B cell (primary cell): ENCODE data around the gene PACRG. TPM values are rescaled to one million over a fixed set of nuclear protein-coding genes. Genes with fewer than 3 reads are reported as not detected.

Experiments
- ATAC-seq: fragments of 200-7000 bp; cut with Tn5 transposase; one replicate; pipeline ENCODE4 v1.10.0; 2021; ENCODE audit warnings: low read depth, mild to moderate bottlenecking, moderate number of reproducible peaks, moderate library complexity
- CTCF ChIA-PET: fragments of 350-600 bp; sonication (Branson Sonifier 250); formaldehyde crosslinking; loops from one replicate; lab custom pipeline; 2021; ENCODE audit warnings: antibody characterized with exemption, inconsistent platforms; lab: Charles Lee
- POLR2A ChIA-PET: fragments of 350-600 bp; sonication (Branson Sonifier 250); formaldehyde crosslinking; loops from one replicate; lab custom pipeline; 2021; ENCODE audit warnings: antibody characterized with exemption; lab: Charles Lee
- DNase-seq: peaks from one replicate; pipeline ENCODE4 v3.0.0; 2013
- H2AFZ ChIP-seq: 2 replicates; pipeline ENCODE4 v1.6.1; 2012; ENCODE audit warnings: mild to moderate bottlenecking, low read depth, low read length; ENCODE audit not compliant: insufficient read depth, poor library complexity, severe bottlenecking
- H3K27ac ChIP-seq, 2 donors: 1 replicate in 1 of 2; 2 replicates in 1 of 2; pipeline ENCODE4 v1.5.1; 2012 to 2013; ENCODE audit warnings: low read length in 2 of 2, mild to moderate bottlenecking in 2 of 2, moderate library complexity in 1 of 2
- H3K27me3 ChIP-seq, 4 experiments: fragments of 200-600 bp in 1 of 4; sonication (generic) in 1 of 4; replicated peaks in 1 of 4; 1 replicate in 2 of 4; 2 replicates in 2 of 4; pipeline versions ENCODE4 v1.6.1 to v1.7.0; 2013 to 2016; ENCODE audit warnings: low read length in 3 of 4, mild to moderate bottlenecking in 2 of 4, mixed read lengths in 1 of 4, moderate library complexity in 1 of 4; ENCODE audit not compliant: insufficient read depth in 4 of 4, control insufficient read depth in 3 of 4; ENCODE audit errors: control extremely low read depth in 1 of 4
- H3K36me3 ChIP-seq, 2 experiments: replicated peaks in 1 of 2; 1 replicate in 1 of 2; 2 replicates in 1 of 2; pipeline versions ENCODE4 v1.6.1 to v1.7.1; 2013; ENCODE audit warnings: low read length in 1 of 2; ENCODE audit not compliant: insufficient read depth in 2 of 2, control insufficient read depth in 1 of 2; ENCODE audit errors: control extremely low read depth in 1 of 2, extremely low read depth in 1 of 2
- H3K4me1 ChIP-seq, 2 donors: fragments of 200-600 bp in 1 of 2; sonication (generic) in 1 of 2; 1 replicate in 1 of 2; 2 replicates in 1 of 2; pipeline versions ENCODE4 v1.5.1 to v1.6.1; 2013 to 2017; ENCODE audit warnings: low read length in 2 of 2; ENCODE audit not compliant: control insufficient read depth in 2 of 2, insufficient read depth in 2 of 2
- H3K4me2 ChIP-seq: replicated peaks from 2 replicates; pipeline ENCODE3; 2012; ENCODE audit warnings: mild to moderate bottlenecking, low read depth, low read length; ENCODE audit not compliant: poor library complexity, severe bottlenecking
- H3K4me3 ChIP-seq, 5 experiments: fragments of 200-600 bp in 1 of 5; sonication (generic) in 1 of 5; 1 replicate in 3 of 5; 2 replicates in 2 of 5; pipeline versions ENCODE4 v1.5.1 to v1.7.0; 2011 to 2016; ENCODE audit warnings: low read length in 4 of 5, mild to moderate bottlenecking in 4 of 5, low read depth in 2 of 5, control low read depth in 1 of 5, moderate library complexity in 1 of 5; ENCODE audit not compliant: insufficient read depth in 1 of 5; ENCODE audit errors: control extremely low read depth in 1 of 5, extremely low read depth in 1 of 5
- H3K79me2 ChIP-seq: fragments of 200-600 bp; sonication (generic); one replicate; pipeline ENCODE4 v1.6.0; 2016; ENCODE audit warnings: low read length; ENCODE audit not compliant: control insufficient read depth, insufficient read depth
- H3K9ac ChIP-seq: fragments of 200-600 bp; sonication (generic); 2 replicates; pipeline ENCODE4 v1.6.1; 2017; ENCODE audit warnings: mild to moderate bottlenecking, low read length, moderate library complexity
- H3K9me3 ChIP-seq, 3 donors: one replicate each; pipeline versions ENCODE4 v1.6.1 to v1.7.1; 2013; ENCODE audit warnings: low read length in 2 of 3; ENCODE audit not compliant: control insufficient read depth in 2 of 3, insufficient read depth in 1 of 3; ENCODE audit errors: control extremely low read depth in 1 of 3
- H4K20me1 ChIP-seq: 2 replicates; pipeline ENCODE4 v1.6.0; 2012; ENCODE audit warnings: mild to moderate bottlenecking, low read length; ENCODE audit not compliant: insufficient read depth, control insufficient read depth, poor library complexity, severe bottlenecking
- H3K27ac Mint-ChIP-seq: one replicate; pipeline ENCODE4 v1.8.0; 2021; ENCODE audit warnings: mixed read lengths
- H3K27me3 Mint-ChIP-seq: one replicate; pipeline ENCODE4 v1.8.0; 2021; ENCODE audit warnings: mixed read lengths
- H3K4me1 Mint-ChIP-seq: one replicate; pipeline ENCODE4 v1.8.0; 2021; ENCODE audit warnings: mixed read lengths
- H3K4me3 Mint-ChIP-seq: one replicate; pipeline ENCODE4 v1.8.0; 2021; ENCODE audit warnings: mixed read lengths
- H3K9me3 Mint-ChIP-seq: one replicate; pipeline ENCODE4 v1.8.0; 2022; ENCODE audit warnings: mixed read lengths; ENCODE audit not compliant: insufficient read depth
- CTCF ChIP-seq: fragments of 200-600 bp; IDR thresholded peaks from one replicate; pipeline ENCODE4 v1.8.0; 2022; ENCODE audit warnings: antibody characterized with exemption, mild to moderate bottlenecking
- EZH2 ChIP-seq: IDR thresholded peaks from 2 replicates; pipeline ENCODE4 v1.6.1; 2012; ENCODE audit warnings: borderline replicate concordance, low read depth, mild to moderate bottlenecking, moderate library complexity, low read length; ENCODE audit not compliant: insufficient read depth, poor library complexity, severe bottlenecking
- WGBS: methylation state at CpG from one replicate; pipeline ENCODE4 v1.1.5; 2013; ENCODE audit warnings: missing lambda C conversion rate; ENCODE audit not compliant: insufficient coverage; 5-methylcytosine and 5-hydroxymethylcytosine counted together
- intact Hi-C: fragments of 100-400 bp; cut with micrococcal nuclease; formaldehyde crosslinking; loops from one replicate; pipeline ENCODE4 v1.10.0; 2022
- polyA plus RNA-seq: library from polyadenylated mRNA; depleted of rRNA; stranded (reverse); fragments of >200 nt; gene quantifications from 2 replicates; pipeline ENCODE4 v1.2.3, GENCODE V29; 2012
- total RNA-seq, 2 donors: library from RNA; stranded (reverse); fragments of 120-200 nt in 1 of 2; gene quantifications; 1 replicate in 1 of 2; 2 replicates in 1 of 2; pipeline versions ENCODE4 v1.2.3 to v1.2.4, GENCODE V29; 2013 to 2022

The PACRG gene
- total and polyA plus RNA-seq, 2 donors (not counting 1 experiment from before 2014, with no cell fraction given) = not detected

GRCh38 chr6:162913206-162913605 lies 185.4 kb downstream of the PACRG start:
- ATAC-seq (no peak), DNase-seq (no peak)
- no peaks in the 10 kb centered on the region for H3K9me3 ChIP-seq
- no peaks in the 10 kb centered on the region for H3K79me2 ChIP-seq
- no peaks in the 10 kb centered on the region for H4K20me1 ChIP-seq
- intact Hi-C loops = no loop called here
- no peaks in the 10 kb centered on the region for H3K27me3 Mint-ChIP-seq
- no peak for TF ChIP-seq CTCF
- TF ChIP-seq EZH2 = no peak
- no peak overlapping the region for H3K4me3 ChIP-seq
- H3K4me1 ChIP-seq = no peaks in the 10 kb centered on the region
- no peaks in the 10 kb centered on the region for H3K27me3 ChIP-seq
- CTCF ChIA-PET = no interaction called here
- H3K4me2 ChIP-seq = no peak overlapping the region
- POLR2A ChIA-PET = no interaction called here
- no peak overlapping the region for H3K27ac Mint-ChIP-seq
- no peak overlapping the region for H3K4me3 Mint-ChIP-seq
- no peak overlapping the region for H3K27ac ChIP-seq
- no peaks in the 10 kb centered on the region for H3K4me1 Mint-ChIP-seq
- H3K9ac ChIP-seq = no peak overlapping the region
- no peak overlapping the region for H2AFZ ChIP-seq
- H3K36me3 ChIP-seq = no peaks in the 10 kb centered on the region
- H3K9me3 Mint-ChIP-seq = no peaks in the 10 kb centered on the region
- WGBS = no CpG with 5 or more reads among the region's 5 CpGs

GRCh38 chr6:162917506-162917905 lies 189.7 kb downstream of the PACRG start:
- Histone ChIP-seq H3K27ac (no peak overlapping the region), H3K27me3 (no peaks in the 10 kb centered on the region), H3K4me3 (no peak overlapping the region), H4K20me1 (no peaks in the 10 kb centered on the region), H3K9me3 (no peaks in the 10 kb centered on the region), H2AFZ (no peak overlapping the region), H3K79me2 (no peaks in the 10 kb centered on the region), H3K4me2 (no peak overlapping the region), H3K4me1 (no peaks in the 10 kb centered on the region), H3K9ac (no peak overlapping the region), H3K36me3 (no peaks in the 10 kb centered on the region)
- ChIA-PET CTCF (no interaction called here), POLR2A (no interaction called here)
- H3K27ac Mint-ChIP-seq = no peak overlapping the region
- no peaks in the 10 kb centered on the region for H3K4me1 Mint-ChIP-seq
- DNase-seq = no peak
- H3K27me3 Mint-ChIP-seq = no peaks in the 10 kb centered on the region
- WGBS = no CpG with 5 or more reads among the region's 1 CpG
- TF ChIP-seq EZH2 (no peak), CTCF (no peak)
- no peak overlapping the region for H3K4me3 Mint-ChIP-seq
- no peaks in the 10 kb centered on the region for H3K9me3 Mint-ChIP-seq
- ATAC-seq = no peak
- intact Hi-C loops = no loop called here
